Measurements from ENCODE around the gene SLC5A2.

SLC5A2 gene

DNA sequence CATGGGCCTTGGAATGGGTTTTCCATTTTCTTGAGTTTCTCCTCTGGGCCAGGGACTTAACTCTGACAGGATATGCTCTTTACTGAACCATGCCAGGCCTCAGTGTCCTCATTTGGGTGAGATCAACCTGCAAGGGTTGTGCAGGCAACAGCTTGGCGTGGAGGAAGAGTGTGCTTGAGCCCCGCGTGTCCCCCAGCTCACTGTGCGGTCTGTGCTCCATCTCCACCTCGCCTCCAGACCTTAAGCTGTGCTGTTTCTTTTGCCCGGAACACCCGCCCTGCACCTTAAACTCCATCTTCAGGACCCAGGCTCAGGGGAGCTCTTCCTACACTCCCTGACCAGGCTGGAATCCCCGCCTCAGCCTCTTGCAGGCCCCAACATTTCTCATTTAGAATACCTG is 15.6 kb downstream of the SLC5A2 start:
- no peak for ATAC-seq

GRCh38 chr16:31499928-31500327 is 17.0 kb downstream of the SLC5A2 start:
- no peak for TF ChIP-seq TOX (CRISPR knock-in tag; IDR thresholded peaks at IDR 0.05; ENCODE audit: borderline replicate concordance)
- no peak for TF ChIP-seq PPARA (CRISPR knock-in tag; IDR thresholded peaks at IDR 0.05; ENCODE audit: borderline replicate concordance)
- TF ChIP-seq BACH2 (CRISPR knock-in tag; IDR thresholded peaks at IDR 0.05; ENCODE audit: borderline replicate concordance), result no peak
- TF ChIP-seq GLIS3 (CRISPR knock-in tag; IDR thresholded peaks at IDR 0.05), result no peak
- TF ChIP-seq, protein P1, sequence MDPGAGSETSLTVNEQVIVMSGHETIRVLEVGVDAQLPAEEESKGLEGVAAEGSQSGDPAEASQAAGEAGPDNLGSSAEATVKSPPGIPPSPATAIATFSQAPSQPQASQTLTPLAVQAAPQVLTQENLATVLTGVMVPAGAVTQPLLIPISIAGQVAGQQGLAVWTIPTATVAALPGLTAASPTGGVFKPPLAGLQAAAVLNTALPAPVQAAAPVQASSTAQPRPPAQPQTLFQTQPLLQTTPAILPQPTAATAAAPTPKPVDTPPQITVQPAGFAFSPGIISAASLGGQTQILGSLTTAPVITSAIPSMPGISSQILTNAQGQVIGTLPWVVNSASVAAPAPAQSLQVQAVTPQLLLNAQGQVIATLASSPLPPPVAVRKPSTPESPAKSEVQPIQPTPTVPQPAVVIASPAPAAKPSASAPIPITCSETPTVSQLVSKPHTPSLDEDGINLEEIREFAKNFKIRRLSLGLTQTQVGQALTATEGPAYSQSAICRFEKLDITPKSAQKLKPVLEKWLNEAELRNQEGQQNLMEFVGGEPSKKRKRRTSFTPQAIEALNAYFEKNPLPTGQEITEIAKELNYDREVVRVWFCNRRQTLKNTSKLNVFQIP (CRISPR knock-in tag; IDR thresholded peaks at IDR 0.05; ENCODE audit: borderline replicate concordance, low read depth), result no peak
- no peak for TF ChIP-seq ZFP30 (CRISPR knock-in tag; IDR thresholded peaks at IDR 0.05)
- TF ChIP-seq ZNF70 (CRISPR knock-in tag; IDR thresholded peaks at IDR 0.05), result no peak
- TF ChIP-seq TCF4 (CRISPR knock-in tag; IDR thresholded peaks at IDR 0.05; ENCODE audit: borderline replicate concordance), result no peak
- ATAC-seq, result no peak

More for the DNA sequence above, 15.6 kb downstream of the SLC5A2 start:
- TF ChIP-seq, protein P2, sequence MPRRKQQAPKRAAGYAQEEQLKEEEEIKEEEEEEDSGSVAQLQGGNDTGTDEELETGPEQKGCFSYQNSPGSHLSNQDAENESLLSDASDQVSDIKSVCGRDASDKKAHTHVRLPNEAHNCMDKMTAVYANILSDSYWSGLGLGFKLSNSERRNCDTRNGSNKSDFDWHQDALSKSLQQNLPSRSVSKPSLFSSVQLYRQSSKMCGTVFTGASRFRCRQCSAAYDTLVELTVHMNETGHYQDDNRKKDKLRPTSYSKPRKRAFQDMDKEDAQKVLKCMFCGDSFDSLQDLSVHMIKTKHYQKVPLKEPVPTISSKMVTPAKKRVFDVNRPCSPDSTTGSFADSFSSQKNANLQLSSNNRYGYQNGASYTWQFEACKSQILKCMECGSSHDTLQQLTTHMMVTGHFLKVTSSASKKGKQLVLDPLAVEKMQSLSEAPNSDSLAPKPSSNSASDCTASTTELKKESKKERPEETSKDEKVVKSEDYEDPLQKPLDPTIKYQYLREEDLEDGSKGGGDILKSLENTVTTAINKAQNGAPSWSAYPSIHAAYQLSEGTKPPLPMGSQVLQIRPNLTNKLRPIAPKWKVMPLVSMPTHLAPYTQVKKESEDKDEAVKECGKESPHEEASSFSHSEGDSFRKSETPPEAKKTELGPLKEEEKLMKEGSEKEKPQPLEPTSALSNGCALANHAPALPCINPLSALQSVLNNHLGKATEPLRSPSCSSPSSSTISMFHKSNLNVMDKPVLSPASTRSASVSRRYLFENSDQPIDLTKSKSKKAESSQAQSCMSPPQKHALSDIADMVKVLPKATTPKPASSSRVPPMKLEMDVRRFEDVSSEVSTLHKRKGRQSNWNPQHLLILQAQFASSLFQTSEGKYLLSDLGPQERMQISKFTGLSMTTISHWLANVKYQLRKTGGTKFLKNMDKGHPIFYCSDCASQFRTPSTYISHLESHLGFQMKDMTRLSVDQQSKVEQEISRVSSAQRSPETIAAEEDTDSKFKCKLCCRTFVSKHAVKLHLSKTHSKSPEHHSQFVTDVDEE (CRISPR knock-in tag; IDR thresholded peaks at IDR 0.05), result no peak
- TF ChIP-seq ZNF70 (CRISPR knock-in tag; IDR thresholded peaks at IDR 0.05) (no peak), RARB (CRISPR knock-in tag; IDR thresholded peaks at IDR 0.05) (no peak), OSR1 (CRISPR knock-in tag; IDR thresholded peaks at IDR 0.05) (no peak), ZC3H10 (CRISPR knock-in tag; IDR thresholded peaks at IDR 0.05) (no peak), ESRRG (CRISPR knock-in tag; IDR thresholded peaks at IDR 0.05) (no peak), ZNF8 (CRISPR knock-in tag; IDR thresholded peaks at IDR 0.05) (no peak), BACH2 (CRISPR knock-in tag; IDR thresholded peaks at IDR 0.05; ENCODE audit: borderline replicate concordance) (no peak), PATZ1 (CRISPR knock-in tag; IDR thresholded peaks at IDR 0.05; ENCODE audit: borderline replicate concordance) (no peak), ARNTL (CRISPR knock-in tag; IDR thresholded peaks at IDR 0.05; ENCODE audit: borderline replicate concordance, low read depth) (no peak), ZFP30 (CRISPR knock-in tag; IDR thresholded peaks at IDR 0.05) (no peak), GLIS3 (CRISPR knock-in tag; IDR thresholded peaks at IDR 0.05) (no peak)
- TF ChIP-seq, protein P1 (CRISPR knock-in tag; IDR thresholded peaks at IDR 0.05; ENCODE audit: borderline replicate concordance, low read depth), result no peak

GRCh38 chr16:31501226-31501965 is 18.5 kb downstream of the SLC5A2 start:
- ATAC-seq, result no peak
- TF ChIP-seq PPARA (CRISPR knock-in tag; IDR thresholded peaks at IDR 0.05; ENCODE audit: borderline replicate concordance), result no peak
- TF ChIP-seq PATZ1 (CRISPR knock-in tag; IDR thresholded peaks at IDR 0.05; ENCODE audit: borderline replicate concordance), result no peak
- TF ChIP-seq, protein P3, sequence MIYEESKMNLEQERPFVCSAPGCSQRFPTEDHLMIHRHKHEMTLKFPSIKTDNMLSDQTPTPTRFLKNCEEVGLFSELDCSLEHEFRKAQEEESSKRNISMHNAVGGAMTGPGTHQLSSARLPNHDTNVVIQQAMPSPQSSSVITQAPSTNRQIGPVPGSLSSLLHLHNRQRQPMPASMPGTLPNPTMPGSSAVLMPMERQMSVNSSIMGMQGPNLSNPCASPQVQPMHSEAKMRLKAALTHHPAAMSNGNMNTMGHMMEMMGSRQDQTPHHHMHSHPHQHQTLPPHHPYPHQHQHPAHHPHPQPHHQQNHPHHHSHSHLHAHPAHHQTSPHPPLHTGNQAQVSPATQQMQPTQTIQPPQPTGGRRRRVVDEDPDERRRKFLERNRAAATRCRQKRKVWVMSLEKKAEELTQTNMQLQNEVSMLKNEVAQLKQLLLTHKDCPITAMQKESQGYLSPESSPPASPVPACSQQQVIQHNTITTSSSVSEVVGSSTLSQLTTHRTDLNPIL (CRISPR knock-in tag; IDR thresholded peaks at IDR 0.05; ENCODE audit: low read depth), result no peak
- no peak for TF ChIP-seq ARNTL (CRISPR knock-in tag; IDR thresholded peaks at IDR 0.05; ENCODE audit: borderline replicate concordance, low read depth)
- TF ChIP-seq ZNF565 (CRISPR knock-in tag; conservative IDR thresholded peaks at IDR 0.05; ENCODE audit: low read depth), result no peak
- TF ChIP-seq CSRNP3 (CRISPR knock-in tag; IDR thresholded peaks at IDR 0.05), result no peak
- no peak for TF ChIP-seq ZFP3 (CRISPR knock-in tag; IDR thresholded peaks at IDR 0.05)
- TF ChIP-seq ZFP30 (CRISPR knock-in tag; IDR thresholded peaks at IDR 0.05), result no peak
- TF ChIP-seq, protein P2 (CRISPR knock-in tag; IDR thresholded peaks at IDR 0.05), result no peak
- TF ChIP-seq OSR1 (CRISPR knock-in tag; IDR thresholded peaks at IDR 0.05), result no peak

Data from SK-N-SH treated with all-trans-retinoic acid at 6 μM for 48 hours (cell line).